A549 treated with dexamethasone at 1 μM for 4 hours (cell line): ENCODE measurements around the gene PLEKHA4. TPM values are rescaled to one million over a fixed set of nuclear protein-coding genes. Genes with fewer than 3 reads are reported as not detected.

Experiments
- total RNA-seq: library from RNA; stranded (reverse); fragments of 200-300 nt; extraction: Qiagen RNA extraction; gene quantifications from 5 replicates; pipeline ENCODE4 v1.2.3, GENCODE V29; 2022

PLEKHA4 gene, protein sequence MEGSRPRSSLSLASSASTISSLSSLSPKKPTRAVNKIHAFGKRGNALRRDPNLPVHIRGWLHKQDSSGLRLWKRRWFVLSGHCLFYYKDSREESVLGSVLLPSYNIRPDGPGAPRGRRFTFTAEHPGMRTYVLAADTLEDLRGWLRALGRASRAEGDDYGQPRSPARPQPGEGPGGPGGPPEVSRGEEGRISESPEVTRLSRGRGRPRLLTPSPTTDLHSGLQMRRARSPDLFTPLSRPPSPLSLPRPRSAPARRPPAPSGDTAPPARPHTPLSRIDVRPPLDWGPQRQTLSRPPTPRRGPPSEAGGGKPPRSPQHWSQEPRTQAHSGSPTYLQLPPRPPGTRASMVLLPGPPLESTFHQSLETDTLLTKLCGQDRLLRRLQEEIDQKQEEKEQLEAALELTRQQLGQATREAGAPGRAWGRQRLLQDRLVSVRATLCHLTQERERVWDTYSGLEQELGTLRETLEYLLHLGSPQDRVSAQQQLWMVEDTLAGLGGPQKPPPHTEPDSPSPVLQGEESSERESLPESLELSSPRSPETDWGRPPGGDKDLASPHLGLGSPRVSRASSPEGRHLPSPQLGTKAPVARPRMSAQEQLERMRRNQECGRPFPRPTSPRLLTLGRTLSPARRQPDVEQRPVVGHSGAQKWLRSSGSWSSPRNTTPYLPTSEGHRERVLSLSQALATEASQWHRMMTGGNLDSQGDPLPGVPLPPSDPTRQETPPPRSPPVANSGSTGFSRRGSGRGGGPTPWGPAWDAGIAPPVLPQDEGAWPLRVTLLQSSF
- total RNA-seq = 1.3 to 1.5 TPM (median 1.4 TPM) in 5 replicates

DNA sequence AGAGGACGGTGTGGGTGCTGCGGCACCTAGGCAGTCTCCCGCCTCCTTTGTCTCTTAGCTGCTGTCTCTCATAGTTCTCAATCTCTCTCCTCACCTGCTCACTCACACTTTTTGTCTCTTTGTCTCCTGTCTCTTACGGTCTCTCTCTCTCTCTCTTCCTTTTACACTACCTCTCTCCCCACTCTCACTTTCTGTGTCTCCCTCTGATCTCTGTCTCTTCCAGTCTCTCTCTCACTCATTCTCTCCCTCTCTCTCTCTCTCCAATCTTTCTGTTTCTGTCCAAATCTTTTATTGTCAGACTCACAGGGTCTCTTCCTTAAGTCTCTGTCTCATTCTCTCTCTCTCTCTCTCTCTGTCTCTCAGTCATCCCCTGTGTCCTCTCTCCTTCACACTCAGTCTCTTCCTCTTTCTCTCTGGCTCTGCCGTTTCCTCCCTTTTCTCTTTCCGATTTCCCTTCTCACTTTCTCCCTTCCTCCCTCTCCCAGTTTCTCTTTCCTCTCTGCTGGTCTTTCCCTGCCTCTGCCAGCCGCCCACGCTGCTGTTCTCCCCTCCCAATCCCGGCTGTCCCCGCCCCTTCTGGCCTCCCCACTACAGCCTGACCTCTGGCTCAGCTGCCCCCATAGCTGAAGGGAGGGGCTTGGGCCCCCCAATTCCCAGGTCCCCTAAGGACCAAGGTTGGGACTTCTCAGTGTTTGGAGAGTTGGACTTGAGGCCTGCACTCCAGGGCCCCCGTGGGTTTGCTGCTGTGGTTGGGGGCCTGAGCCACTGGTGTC lies at the start of gene PLEKHA4:
TSS of gene PLEKHA4 (minus strand) at position 504 of the 773 bp plus-strand sequence. CDS start 997 bp downstream, outside the sequence.

DNA sequence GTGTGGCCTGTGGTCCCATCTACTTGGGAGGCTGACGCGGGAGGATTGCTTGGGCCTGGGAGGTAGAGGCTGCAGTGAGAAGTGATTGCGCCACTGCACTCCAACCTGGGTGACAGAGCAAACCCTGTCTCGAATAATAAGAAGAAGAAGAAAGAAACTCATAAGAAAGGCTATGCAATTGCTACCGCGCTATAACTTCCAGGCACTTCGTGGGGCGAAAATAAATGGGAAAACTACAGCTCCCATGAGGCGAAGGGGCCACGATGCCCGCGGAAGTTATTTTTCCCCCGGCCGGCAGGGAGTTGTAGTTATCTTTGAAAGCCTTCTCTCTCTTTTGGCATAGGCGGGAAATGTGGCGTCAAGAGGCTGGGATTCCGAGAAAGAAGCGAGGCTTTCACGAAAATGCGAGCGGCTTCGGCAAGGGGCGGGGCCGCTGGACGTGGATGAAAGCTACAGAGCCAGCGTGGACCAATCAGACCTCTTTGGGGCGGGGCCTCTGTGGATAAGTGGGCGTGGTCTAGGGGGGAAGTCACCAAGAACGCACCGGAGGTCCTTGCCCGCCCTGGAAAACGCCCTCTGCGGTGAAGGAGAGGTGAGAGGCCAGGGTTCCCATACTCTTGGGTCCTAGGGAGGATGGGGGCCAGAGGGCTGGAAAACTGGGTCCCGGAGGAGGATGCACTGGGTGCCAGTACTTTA lies 31.5 kb upstream of the PLEKHA4 start, which contains the start of gene NUCB1:
TSS of gene NUCB1 (plus strand) at position 532 of the 696 bp plus-strand sequence. CDS start 485 bp downstream, outside the sequence.

DNA sequence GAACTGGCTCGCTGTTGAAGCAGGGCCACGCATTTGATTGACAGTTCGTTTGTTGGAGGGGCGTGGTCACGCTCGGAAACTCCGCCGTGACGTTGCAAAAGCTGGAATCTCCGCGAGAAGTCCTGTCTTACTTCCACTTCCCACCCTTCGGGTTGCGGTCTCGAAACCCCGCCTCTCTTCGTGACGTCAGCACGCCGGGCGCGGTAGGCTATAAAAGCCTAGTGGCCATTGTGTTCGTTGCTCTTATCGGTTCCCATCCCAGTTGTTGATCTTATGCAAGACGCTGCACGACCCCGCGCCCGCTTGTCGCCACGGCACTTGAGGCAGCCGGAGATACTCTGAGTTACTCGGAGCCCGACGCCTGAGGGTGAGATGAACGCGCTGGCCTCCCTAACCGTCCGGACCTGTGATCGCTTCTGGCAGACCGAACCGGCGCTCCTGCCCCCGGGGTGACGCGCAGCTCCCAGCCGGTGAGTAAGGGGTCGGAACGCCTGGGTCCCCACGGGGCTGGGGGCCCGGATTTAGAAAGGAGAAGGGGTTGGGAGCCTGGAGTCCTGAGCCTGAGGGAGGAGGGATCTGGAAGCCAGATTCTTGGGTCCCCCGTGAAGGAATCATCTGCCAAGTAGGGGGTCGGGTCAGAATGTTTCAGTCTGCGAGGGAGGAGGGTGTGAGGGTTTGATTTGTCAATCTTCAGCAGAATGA lies 3.9 kb upstream of the PLEKHA4 start, which contains the start of gene PPP1R15A:
TSS of gene PPP1R15A (plus strand) at position 240 of the 702 bp plus-strand sequence. CDS start 813 bp downstream, outside the sequence.

DNA sequence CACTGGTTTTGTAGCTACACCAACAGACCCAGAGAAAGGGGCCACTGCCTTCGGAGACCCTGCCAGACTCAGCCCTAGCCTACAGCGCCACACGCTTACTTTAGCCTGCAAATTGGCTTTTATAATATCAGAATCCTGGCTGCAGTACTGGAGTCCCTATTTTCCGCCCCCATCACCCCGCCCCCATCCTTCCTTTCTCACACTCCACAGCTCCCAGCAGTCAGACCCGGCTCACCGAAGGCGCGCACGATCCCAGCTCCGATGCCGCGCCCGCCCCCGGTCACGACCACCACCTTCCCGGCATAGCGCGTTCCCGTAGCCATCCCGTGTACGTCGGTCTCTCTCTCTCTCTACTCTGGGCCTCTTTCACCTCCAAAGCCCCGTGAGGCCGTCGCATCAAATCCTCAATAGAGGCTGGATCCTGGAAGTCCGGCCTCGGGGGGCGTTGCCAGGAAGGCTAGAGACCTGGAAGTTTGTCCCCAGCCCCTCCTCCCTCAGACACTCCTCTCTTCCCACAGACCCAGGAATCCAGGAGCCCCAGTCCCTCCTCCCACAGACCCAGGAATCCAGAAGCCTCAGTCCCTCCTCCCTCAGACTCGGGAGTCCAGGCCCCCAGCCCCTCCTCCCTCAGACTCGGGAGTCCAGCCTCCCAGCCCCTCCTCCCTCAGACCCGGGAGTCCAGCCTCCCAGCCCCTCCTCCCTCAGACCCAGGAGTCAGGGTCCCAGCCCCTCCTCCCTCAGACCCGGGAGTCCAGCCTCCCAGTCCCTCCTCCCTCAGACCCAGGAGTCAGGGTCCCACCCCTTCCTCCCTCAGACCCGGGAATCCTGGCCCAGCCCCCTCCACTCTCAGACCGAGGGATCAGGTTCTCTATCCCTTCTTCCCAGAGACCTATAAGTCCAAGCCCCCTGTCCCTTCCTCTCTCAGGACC lies 32.1 kb downstream of the PLEKHA4 start, which contains the start of gene HSD17B14:
TSS of gene HSD17B14 (minus strand) at position 403 of the 929 bp plus-strand sequence. CDS start at position 323, 80 bp downstream.

Other genes starting within 250 kb of the PLEKHA4 start
- 2,904 to 3,740 TPM (median 3,069 TPM) in 5 replicates for gene RPL18, start 249.4 kb downstream of the PLEKHA4 start, total RNA-seq
- gene SPHK2, start 249.1 kb downstream of the PLEKHA4 start, total RNA-seq = 10.1 to 17.1 TPM (median 15.9 TPM) in 5 replicates
- gene DBP, start 231.2 kb downstream of the PLEKHA4 start, total RNA-seq = 1.5 to 2.7 TPM (median 1.7 TPM) in 5 replicates
- gene CA11, start 222.4 kb downstream of the PLEKHA4 start, total RNA-seq = 7.6 to 13.1 TPM (median 9.9 TPM) in 5 replicates
- 0.07 to 0.29 TPM (median 0.19 TPM) in 5 replicates for gene NTN5, start 195.6 kb downstream of the PLEKHA4 start, total RNA-seq
- not detected in 5 replicates for gene FUT2, start 172.6 kb downstream of the PLEKHA4 start, total RNA-seq
- gene MAMSTR, start 148.9 kb downstream of the PLEKHA4 start, total RNA-seq = 0.30 to 0.66 TPM (median 0.33 TPM) in 5 replicates
- 0.29 to 0.98 TPM (median 0.54 TPM) in 5 replicates for gene RASIP1, start 128.0 kb downstream of the PLEKHA4 start, total RNA-seq
- gene IZUMO1, start 121.7 kb downstream of the PLEKHA4 start, total RNA-seq = not detected in 5 replicates
- 0.07 to 0.11 TPM (median 0.08 TPM) in 5 replicates for gene FUT1, start 116.0 kb downstream of the PLEKHA4 start, total RNA-seq
- not detected in 5 replicates for gene FGF21, start 113.1 kb downstream of the PLEKHA4 start, total RNA-seq
- gene BCAT2, start 57.6 kb downstream of the PLEKHA4 start, total RNA-seq = 48.8 to 56.6 TPM (median 56.3 TPM) in 5 replicates
- 12.1 to 15.5 TPM (median 13.1 TPM) in 5 replicates for gene HSD17B14, start 32.1 kb downstream of the PLEKHA4 start, total RNA-seq
- 76.6 to 102 TPM (median 92.1 TPM) in 5 replicates for gene PPP1R15A, start 3.8 kb upstream of the PLEKHA4 start, total RNA-seq
- gene TULP2, start 30.1 kb upstream of the PLEKHA4 start, total RNA-seq = not detected in 5 replicates
- gene NUCB1, start 31.7 kb upstream of the PLEKHA4 start, total RNA-seq = 182 to 210 TPM (median 199 TPM) in 5 replicates
- 0.62 to 1.5 TPM (median 1.2 TPM) in 5 replicates for gene DHDH, start 65.1 kb upstream of the PLEKHA4 start, total RNA-seq
- 254 to 381 TPM (median 326 TPM) in 5 replicates for gene BAX, start 86.3 kb upstream of the PLEKHA4 start, total RNA-seq
- gene FTL, start 96.7 kb upstream of the PLEKHA4 start, total RNA-seq = 16,748 to 23,741 TPM (median 18,953 TPM) in 5 replicates
- 17.3 to 24.3 TPM (median 21.1 TPM) in 5 replicates for gene GYS1, start 124.7 kb upstream of the PLEKHA4 start, total RNA-seq
- gene RUVBL2, start 125.3 kb upstream of the PLEKHA4 start, total RNA-seq = 224 to 281 TPM (median 256 TPM) in 5 replicates
- 0.19 TPM in 1 of 5 replicates, not detected in the others for gene LHB, start 148.5 kb upstream of the PLEKHA4 start, total RNA-seq
- gene CGB3, start 155.7 kb upstream of the PLEKHA4 start, total RNA-seq = not detected in 5 replicates
- 0.12 to 0.36 TPM (median 0.24 TPM) in 4 of 5 replicates, not detected in the other for gene CGB2, start 163.3 kb upstream of the PLEKHA4 start, total RNA-seq
- 0.14 TPM in 1 of 5 replicates, not detected in the others for gene CGB1, start 168.3 kb upstream of the PLEKHA4 start, total RNA-seq
- 0.20 to 0.72 TPM (median 0.42 TPM) in 4 of 5 replicates, not detected in the other for gene CGB5, start 175.2 kb upstream of the PLEKHA4 start, total RNA-seq
- gene CGB8, start 180.5 kb upstream of the PLEKHA4 start, total RNA-seq = 1.5 to 3.0 TPM (median 2.7 TPM) in 5 replicates
- gene CGB7, start 189.1 kb upstream of the PLEKHA4 start, total RNA-seq = 0.23 to 0.86 TPM (median 0.45 TPM) in 5 replicates
- gene NTF4, start 196.2 kb upstream of the PLEKHA4 start, total RNA-seq = 0.24 to 0.75 TPM (median 0.67 TPM) in 5 replicates
- gene KCNA7, start 204.1 kb upstream of the PLEKHA4 start, total RNA-seq = not detected in 5 replicates
- 256 to 381 TPM (median 350 TPM) in 5 replicates for gene SNRNP70, start 216.8 kb upstream of the PLEKHA4 start, total RNA-seq
- gene LIN7B, start 245.8 kb upstream of the PLEKHA4 start, total RNA-seq = 3.6 to 9.0 TPM (median 6.9 TPM) in 5 replicates